ENCODE measurements around the gene NOXA1. TPM values are rescaled to one million over a fixed set of nuclear protein-coding genes. Genes with fewer than 3 reads are reported as not detected.
"Not testable (repeated sequence)": the region's sequence is repeated elsewhere in the genome, so short reads cannot be mapped to it uniquely, and the experiment has no call there.

The NOXA1 gene
- total RNA-seq, 1 donor from 2014 or later = 0.30 TPM

DNA sequence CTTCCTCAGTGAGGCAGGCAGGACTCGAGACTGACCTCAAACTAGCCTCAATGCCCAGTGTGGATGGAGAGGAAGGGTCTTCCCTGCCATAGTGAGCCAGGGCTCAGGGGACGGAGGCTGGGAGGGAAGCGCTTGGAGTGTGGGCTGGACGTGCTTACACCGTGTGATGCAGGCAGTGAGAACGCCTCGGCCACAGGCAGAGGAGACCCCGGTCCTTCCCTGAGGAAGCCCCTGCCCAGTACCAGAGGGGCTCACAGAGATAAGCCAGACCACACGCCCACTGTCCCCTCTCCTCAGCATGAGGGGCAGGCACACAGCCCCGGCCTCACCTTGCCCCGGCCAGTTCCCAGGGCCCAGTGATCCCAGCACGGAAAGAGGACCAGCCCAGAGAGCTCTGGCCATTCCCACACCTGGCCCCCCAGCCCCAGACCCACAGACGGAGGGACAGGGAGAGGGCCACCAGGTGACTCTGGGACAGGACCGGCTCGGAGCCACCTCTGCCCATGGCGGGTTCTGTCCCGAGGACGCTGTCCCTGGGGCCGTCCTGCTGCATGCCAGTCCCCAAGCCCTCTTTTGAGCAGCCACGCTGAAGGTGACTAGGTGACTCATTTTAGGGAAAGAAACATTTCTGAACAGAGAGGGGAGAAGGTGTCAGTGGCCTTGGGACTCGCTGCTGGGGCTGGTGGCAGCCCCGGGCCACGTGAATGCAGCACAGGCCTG is 42.0 kb downstream of the NOXA1 start:
- H3K27me3 Mint-ChIP-seq = peaks cover 9% of the 10 kb centered on the region
- no peaks in the 10 kb centered on the region for H3K36me3 Mint-ChIP-seq (ENCODE audit: low read depth)
- no peak for DNase-seq
- no peak overlapping the region for H3K27ac Mint-ChIP-seq
- H3K4me1 Mint-ChIP-seq = no peaks in the 10 kb centered on the region
- no peak overlapping the region for H3K4me3 Mint-ChIP-seq
- intact Hi-C loops (cut with micrococcal nuclease) = loop anchor here (5.0 kb wide), 1 partner anchor 43 kb away; the partner anchor contains the start of genes EXD3 and NOXA1
- no peaks in the 10 kb centered on the region for H3K9me3 Mint-ChIP-seq

DNA sequence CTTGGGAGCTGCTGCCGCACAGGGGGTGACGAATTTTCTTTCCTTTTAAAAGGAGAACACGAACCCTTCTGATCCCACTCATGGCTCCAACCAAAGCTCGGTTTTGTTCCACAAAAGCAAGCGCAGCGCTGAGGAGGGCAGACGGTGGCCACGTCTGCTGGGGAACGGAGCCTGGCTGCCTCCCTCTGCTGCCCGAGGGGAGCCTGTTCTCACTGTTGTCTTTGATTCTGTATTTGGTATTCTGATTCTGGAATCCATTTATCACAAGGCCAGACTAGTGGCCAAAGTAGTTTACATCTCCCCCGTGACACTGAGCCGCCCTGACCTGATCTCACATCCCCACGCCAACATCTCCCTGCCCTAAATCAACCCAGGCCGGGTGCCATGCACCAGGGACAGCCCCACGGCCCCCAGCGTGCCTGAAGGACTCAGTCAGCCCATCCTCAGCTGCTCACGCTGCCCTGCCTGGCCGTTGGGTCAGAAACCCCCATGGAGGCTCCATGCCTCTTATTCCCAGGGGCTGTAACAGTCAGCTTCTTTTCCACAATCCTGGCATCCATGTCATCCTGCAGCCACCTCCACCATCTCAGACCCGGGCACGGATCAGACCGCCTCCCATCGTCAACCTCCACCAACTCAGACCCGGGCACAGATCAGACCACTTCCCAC is 42.7 kb downstream of the NOXA1 start:
- intact Hi-C loops (cut with micrococcal nuclease) = no loop called here
- Mint-ChIP-seq H3K27ac (no peak overlapping the region), H3K9me3 (no peaks in the 10 kb centered on the region), H3K4me3 (no peak overlapping the region), H3K4me1 (peaks cover 4% of the 10 kb centered on the region), H3K27me3 (peaks cover 13% of the 10 kb centered on the region), H3K36me3 (ENCODE audit: low read depth) (no peaks in the 10 kb centered on the region)
- DNase-seq = no peak

- intact Hi-C loops (cut with micrococcal nuclease); H3K4me3 Mint-ChIP-seq; H3K9me3 Mint-ChIP-seq; H3K27ac Mint-ChIP-seq; H3K36me3 Mint-ChIP-seq (ENCODE audit: low read depth); DNase-seq; H3K4me1 Mint-ChIP-seq: not testable (repeated sequence)
- peaks cover 14% of the 10 kb centered on the region for H3K27me3 Mint-ChIP-seq
Measured at GRCh38 chr9:137466389-137467085, 43.3 kb downstream of the NOXA1 start.

DNA sequence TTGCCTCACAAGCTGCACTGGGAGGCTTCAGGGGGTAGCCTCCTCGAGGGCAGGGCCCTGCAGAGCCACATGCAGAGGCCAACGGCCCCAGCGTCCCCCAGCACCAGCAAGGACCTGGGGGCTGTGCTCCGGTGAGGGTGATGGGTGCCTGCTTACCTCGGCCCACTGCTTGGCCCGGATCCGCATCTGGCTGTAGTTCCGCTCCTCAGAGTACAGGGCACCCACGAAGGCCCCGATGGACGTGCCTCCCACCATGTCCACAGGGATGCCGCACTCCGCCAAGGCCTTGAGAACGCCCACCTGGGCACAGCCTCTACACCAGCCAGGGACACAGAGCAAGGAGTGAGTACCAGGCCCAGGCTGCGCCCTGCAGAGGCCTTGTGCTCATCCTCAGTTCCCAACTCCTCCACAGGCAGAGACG is 44.0 kb downstream of the NOXA1 start:
- Mint-ChIP-seq H3K4me3 (no peak overlapping the region), H3K36me3 (ENCODE audit: low read depth) (no peaks in the 10 kb centered on the region), H3K4me1 (peaks cover 5% of the 10 kb centered on the region), H3K27ac (no peak overlapping the region), H3K27me3 (peaks cover 16% of the 10 kb centered on the region), H3K9me3 (no peaks in the 10 kb centered on the region)
- intact Hi-C loops (cut with micrococcal nuclease) = no loop called here
- DNase-seq = no peak

DNA sequence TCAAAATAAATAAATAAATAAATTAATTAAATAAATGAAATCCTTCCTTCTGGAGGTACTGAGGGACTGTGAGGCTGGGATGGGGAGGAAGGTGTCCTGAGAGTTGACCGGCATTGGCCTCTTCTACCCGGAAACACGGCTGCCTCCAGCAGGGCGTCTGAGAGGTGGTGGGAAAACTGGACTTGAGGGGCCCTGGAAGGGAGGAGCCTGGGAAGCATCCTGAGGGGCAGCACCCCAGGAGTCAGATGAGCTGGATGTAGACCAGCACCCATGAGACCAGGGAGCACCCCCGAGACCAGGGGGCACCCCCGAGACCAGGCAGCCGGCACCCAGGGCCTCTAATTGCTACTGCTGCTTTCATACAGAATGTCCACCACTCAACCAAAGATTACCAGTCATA is 44.7 kb downstream of the NOXA1 start:
- Mint-ChIP-seq H3K27me3 (peaks cover 16% of the 10 kb centered on the region), H3K36me3 (ENCODE audit: low read depth) (no peaks in the 10 kb centered on the region), H3K4me1 (peaks cover 5% of the 10 kb centered on the region), H3K27ac (no peak overlapping the region), H3K4me3 (no peak overlapping the region), H3K9me3 (peaks cover 2% of the 10 kb centered on the region)
- DNase-seq = no peak
- intact Hi-C loops (cut with micrococcal nuclease) = no loop called here

GRCh38 chr9:137470785-137471184 is 47.6 kb downstream of the NOXA1 start:
- intact Hi-C loops (cut with micrococcal nuclease) = no loop called here
- Mint-ChIP-seq H3K27me3 (peaks cover 18% of the 10 kb centered on the region), H3K4me3 (peak overlapping the region; percentile 28), H3K9me3 (peaks cover 18% of the 10 kb centered on the region), H3K27ac (no peak overlapping the region), H3K4me1 (peaks cover 5% of the 10 kb centered on the region), H3K36me3 (ENCODE audit: low read depth) (peaks cover 9% of the 10 kb centered on the region)
- no peak for DNase-seq

DNA sequence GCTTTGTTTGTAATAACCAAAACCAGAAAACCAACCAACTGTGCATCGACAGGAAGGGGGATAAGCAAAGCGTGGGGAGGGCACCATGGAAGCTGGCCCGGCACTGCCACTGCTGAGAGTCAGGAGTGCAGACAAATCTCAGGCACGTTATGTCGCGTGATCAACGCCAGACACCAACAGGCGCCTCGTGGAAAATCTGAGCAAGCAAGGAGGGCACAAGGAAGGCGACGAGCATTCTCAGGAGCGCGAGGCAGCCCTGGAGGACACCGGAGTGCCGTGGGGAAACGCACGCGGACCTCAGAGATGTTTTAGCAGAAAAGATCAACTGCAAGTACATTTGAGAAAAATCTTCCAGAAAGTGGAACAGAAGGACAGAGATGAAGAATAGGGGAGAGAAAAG is 51.1 kb downstream of the NOXA1 start:
- intact Hi-C loops (cut with micrococcal nuclease) = no loop called here

GRCh38 chr9:137475666-137476065 is 52.5 kb downstream of the NOXA1 start:
- peaks cover 24% of the 10 kb centered on the region for H3K9me3 Mint-ChIP-seq
- H3K4me3 Mint-ChIP-seq = no peak overlapping the region
- intact Hi-C loops (cut with micrococcal nuclease) = no loop called here
- H3K36me3 Mint-ChIP-seq (ENCODE audit: low read depth) = peaks cover 12% of the 10 kb centered on the region
- H3K27me3 Mint-ChIP-seq = peaks cover 7% of the 10 kb centered on the region
- peaks cover 3% of the 10 kb centered on the region for H3K4me1 Mint-ChIP-seq
- no peak for DNase-seq
- H3K27ac Mint-ChIP-seq = no peak overlapping the region

More for the DNA sequence above, 51.1 kb downstream of the NOXA1 start:
- Mint-ChIP-seq H3K4me3 (no peak overlapping the region), H3K27me3 (peaks cover 10% of the 10 kb centered on the region), H3K4me1 (peaks cover 5% of the 10 kb centered on the region), H3K36me3 (ENCODE audit: low read depth) (peaks cover 12% of the 10 kb centered on the region), H3K9me3 (peaks cover 24% of the 10 kb centered on the region), H3K27ac (no peak overlapping the region)
- no peak for DNase-seq

DNA sequence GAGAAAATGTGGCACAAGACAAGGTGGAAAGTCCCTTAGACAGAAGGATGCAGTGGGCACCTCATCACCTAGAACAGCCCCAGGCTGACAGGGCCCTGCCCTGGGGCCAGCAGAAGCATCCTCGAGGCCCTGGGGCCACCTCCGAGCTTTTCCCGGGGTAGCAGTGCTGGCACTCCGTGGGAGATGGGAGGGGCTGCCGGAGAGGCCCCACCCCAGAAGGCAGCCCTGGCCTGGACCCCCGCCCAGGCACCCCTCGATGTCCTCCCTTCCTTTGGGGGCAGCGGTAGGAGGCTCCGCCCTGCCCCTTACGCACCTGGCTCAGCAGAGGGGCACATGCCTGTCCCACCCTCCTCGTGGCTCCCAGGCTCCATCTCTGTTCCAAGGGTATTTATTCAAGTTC is 53.7 kb downstream of the NOXA1 start:
- peaks cover 24% of the 10 kb centered on the region for H3K9me3 Mint-ChIP-seq
- intact Hi-C loops (cut with micrococcal nuclease) = no loop called here
- peaks cover 2% of the 10 kb centered on the region for H3K4me1 Mint-ChIP-seq
- no peak overlapping the region for H3K4me3 Mint-ChIP-seq
- peaks cover 2% of the 10 kb centered on the region for H3K27me3 Mint-ChIP-seq
- peaks cover 12% of the 10 kb centered on the region for H3K36me3 Mint-ChIP-seq (ENCODE audit: low read depth)
- no peak overlapping the region for H3K27ac Mint-ChIP-seq
- DNase-seq = no peak

DNA sequence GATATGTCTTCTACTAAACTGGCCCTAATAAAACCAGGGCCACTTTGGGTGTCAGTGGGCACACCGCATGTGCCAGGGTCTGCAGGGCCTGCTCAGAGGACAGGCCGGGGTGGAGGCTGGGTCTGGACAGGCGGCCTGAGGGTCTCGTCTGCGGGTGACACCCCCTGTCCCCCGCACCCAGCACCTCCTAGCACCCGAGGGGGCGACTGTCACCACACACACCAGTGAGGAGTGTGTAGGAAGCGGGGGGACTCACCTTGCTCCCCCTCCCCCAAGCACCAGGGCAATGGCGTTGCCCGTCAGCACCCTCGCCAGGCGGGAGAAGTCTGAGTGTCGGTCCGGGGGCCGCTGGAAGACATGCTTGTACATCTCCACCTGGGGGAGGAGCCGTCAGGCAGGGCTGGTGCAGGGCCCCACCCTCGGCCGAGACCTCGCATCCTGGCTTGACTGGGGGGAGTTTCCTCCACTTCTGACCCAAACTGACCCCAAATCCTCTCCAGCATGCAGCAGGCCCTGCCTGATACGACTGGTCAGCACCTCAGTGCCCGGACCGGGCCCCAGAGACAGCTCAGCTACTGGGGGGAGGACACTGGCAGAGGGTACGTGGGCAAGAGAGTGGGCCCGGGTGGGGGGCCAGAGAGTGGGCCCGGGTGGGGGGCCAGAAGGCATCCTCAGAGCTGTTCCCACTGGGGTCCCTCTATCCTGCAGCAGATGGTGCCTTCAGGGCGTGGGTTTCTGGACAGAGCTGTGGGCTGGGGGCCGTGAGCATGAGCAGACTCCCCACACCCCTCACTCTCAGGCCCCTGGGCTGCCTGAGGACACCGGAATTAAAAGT is 54.8 kb downstream of the NOXA1 start:
- no peak for DNase-seq
- intact Hi-C loops (cut with micrococcal nuclease) = no loop called here
- no peak overlapping the region for H3K4me3 Mint-ChIP-seq
- H3K4me1 Mint-ChIP-seq = peaks cover 7% of the 10 kb centered on the region
- peaks cover 12% of the 10 kb centered on the region for H3K36me3 Mint-ChIP-seq (ENCODE audit: low read depth)
- peaks cover 2% of the 10 kb centered on the region for H3K27me3 Mint-ChIP-seq
- no peak overlapping the region for H3K27ac Mint-ChIP-seq
- H3K9me3 Mint-ChIP-seq = peaks cover 21% of the 10 kb centered on the region

- no peak for DNase-seq
- intact Hi-C loops (cut with micrococcal nuclease) = no loop called here
- H3K9me3 Mint-ChIP-seq = peaks cover 15% of the 10 kb centered on the region
- no peak overlapping the region for H3K4me3 Mint-ChIP-seq
- peaks cover 7% of the 10 kb centered on the region for H3K4me1 Mint-ChIP-seq
- no peaks in the 10 kb centered on the region for H3K27me3 Mint-ChIP-seq
- peaks cover 10% of the 10 kb centered on the region for H3K36me3 Mint-ChIP-seq (ENCODE audit: low read depth)
- no peak overlapping the region for H3K27ac Mint-ChIP-seq
Measured at GRCh38 chr9:137478613-137478961, 55.4 kb downstream of the NOXA1 start.

GRCh38 chr9:137478962-137479861 is 56.0 kb downstream of the NOXA1 start:
- DNase-seq = no peak
- intact Hi-C loops (cut with micrococcal nuclease) = no loop called here
- Mint-ChIP-seq H3K36me3 (ENCODE audit: low read depth) (peaks cover 8% of the 10 kb centered on the region), H3K27me3 (no peaks in the 10 kb centered on the region), H3K9me3 (peaks cover 12% of the 10 kb centered on the region), H3K4me3 (no peak overlapping the region), H3K4me1 (peaks cover 7% of the 10 kb centered on the region), H3K27ac (no peak overlapping the region)

Data from activated CD4-positive, alpha-beta T cell treated with anti-CD3 and anti-CD28 coated beads, Interleukin-2, amount 10 ng/mL, durations not matched to agents 24 days and 14 days (primary cell).